UCSD-AML1 (cell line): Measurements from ENCODE around the gene IL26.
"Not testable (repeated sequence)": the region's sequence is repeated elsewhere in the genome, so short reads cannot be mapped to it uniquely, and the experiment has no call there.

Source experiments
- DNase-seq: peaks from one replicate; lab custom pipeline; 2025; ENCODE audit not compliant: unreplicated experiment; lab: John Stamatoyannopoulos, UW

Gene IL26

GRCh38 chr12:68200854-68201253, 24.8 kb downstream of the IL26 start:
- no peak for DNase-seq

DNA sequence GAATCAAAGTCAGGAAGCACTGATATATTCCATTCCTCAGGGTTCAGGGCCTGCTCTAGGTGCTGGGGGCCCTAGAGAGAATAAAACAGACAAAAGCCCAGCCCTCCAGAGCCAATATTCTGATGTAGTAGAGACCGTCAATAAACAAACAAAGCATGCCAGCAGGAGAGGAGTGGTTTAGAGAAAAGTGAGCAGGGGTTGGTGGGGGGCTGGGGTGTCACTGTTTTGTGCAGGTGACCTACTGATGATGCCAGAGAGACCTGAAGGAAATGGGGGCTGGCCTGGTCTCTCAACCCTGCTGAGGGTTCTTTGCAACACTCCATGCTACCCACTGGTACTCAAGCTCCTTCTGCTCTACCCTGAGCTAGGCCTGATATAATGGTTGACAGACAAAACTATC, 26.5 kb downstream of the IL26 start:
- DNase-seq = no peak

- no peak for DNase-seq
These were observed 27.0 kb downstream of the IL26 start for GRCh38 chr12:68198507-68199086.

- DNase-seq = no peak
These were observed 35.3 kb downstream of the IL26 start for GRCh38 chr12:68190301-68190700.

- no peak for DNase-seq
These were observed 35.8 kb downstream of the IL26 start for GRCh38 chr12:68189821-68190242.

DNA sequence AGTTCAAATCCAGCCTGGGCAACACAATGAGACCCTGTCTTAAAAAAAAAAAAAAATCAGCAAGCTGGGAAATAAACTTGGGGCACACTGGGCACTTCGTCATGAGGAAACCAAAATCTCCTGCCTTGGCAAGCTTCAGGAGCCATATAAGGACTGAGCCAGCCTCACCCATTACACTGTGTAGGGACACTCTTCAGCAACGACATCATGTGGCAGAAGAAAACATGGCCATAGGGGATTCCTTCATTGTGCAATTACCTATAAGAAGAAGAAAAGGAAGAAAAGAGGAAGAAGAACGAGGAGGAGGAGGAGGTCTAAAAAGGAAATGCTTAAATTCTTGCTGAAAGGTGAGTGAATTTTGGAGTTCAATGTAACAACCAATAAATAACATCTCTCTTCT, 40.0 kb downstream of the IL26 start:
- no peak for DNase-seq

GRCh38 chr12:68180792-68181744, 44.5 kb downstream of the IL26 start:
- no peak for DNase-seq

- DNase-seq = no peak
These were observed 46.7 kb downstream of the IL26 start for GRCh38 chr12:68178774-68179439.

DNA sequence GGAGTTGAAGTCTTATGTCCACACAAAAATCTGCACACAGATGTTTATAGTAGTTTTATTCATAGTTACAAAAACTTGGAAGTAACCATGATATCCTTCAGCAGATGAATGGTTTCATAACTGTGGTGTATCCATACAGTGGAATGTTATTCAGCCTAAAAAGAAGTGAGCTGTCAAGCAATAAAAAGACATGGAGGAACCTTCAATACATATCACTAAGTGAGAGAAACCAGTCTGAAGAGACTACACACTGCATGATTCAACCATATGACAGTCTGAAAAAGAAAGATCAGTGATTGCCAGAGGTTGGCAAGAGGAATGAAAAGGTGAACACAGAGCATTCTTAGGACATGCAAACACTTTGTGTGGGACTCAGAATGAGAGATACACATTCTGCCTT, 47.4 kb downstream of the IL26 start:
- no peak for DNase-seq

DNA sequence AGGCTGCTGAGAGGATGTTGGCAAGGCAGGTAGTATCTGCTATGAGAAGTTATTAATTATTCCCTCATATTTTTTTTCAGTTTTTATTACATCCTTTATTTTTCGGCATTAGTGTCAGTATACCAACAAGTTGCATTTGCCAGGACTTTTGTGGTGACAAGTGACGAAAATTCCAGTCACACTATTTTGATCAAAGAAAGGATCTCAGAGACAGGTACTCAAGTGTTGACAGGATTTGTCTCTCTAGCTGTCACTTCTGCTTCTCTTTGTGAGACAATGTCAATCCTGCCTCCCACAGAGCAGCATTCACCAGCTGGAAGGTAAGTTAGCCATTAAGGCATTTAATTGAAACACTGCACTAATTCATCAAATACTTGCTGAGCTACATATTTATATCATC, 48.0 kb downstream of the IL26 start:
- no peak for DNase-seq

GRCh38 chr12:68176257-68176656, 49.4 kb downstream of the IL26 start:
- DNase-seq = no peak

DNA sequence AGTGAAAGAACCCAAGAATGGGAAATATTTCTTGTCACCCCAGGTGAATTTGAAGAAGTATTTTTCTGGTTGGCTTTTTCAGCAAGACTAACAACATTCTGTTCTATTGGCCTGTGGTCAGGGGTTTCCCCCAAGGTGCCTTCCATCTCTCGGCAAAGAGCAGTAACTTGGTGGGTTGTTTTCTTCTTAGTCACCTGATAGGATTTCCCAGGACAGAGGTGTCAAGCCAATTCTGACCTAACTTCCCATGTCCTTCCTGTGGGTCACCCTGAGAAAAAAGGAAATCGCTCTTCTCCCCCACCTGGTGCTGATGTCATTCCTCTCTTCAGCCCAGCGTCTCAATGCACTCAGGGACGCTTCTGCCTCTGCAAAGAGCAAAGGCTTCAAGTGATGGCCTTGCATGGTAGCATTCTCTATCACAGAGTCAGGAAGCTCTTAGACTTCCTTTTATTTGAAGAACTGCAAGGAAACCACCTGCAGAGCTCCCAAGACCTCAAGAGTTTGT, 50.0 kb downstream of the IL26 start:
- no peak for DNase-seq

DNA sequence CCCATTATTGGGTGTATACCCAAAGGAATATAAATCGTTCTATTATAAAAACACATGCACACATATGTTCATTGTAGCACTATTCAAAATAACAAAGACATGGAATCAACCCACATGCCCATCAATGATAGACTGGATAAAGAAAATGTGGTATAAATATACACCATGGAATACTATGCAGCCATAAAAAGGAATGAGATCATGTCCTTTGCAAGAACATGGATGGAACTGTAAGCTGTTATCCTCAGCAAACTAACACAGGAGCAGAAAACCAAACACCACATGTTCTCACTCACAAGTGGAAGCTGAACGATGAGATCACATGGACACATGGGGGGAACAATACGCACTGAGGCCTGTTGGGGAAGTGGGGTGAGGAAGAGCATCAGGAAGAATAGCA, 50.8 kb downstream of the IL26 start:
- not testable (repeated sequence) for DNase-seq

DNA sequence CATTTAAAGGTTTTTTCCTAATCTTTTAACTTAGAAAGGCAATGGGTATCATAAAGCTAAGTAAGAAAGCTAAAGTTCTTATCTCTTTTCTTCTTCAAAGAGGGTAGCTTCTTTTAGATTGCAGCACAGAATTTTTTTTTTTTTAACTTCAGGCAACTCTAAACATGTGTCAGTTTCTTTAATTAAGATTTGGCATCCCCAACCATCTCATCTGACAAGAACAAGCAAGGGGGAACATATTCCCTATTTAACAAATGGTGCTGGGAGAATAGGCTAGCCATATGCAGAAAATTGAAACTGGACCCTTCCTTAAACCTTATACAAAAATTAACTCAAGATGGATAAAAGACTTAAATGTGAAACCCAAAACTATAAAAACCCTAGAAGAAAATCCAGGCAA, 51.8 kb downstream of the IL26 start:
- DNase-seq = no peak

- DNase-seq = no peak
These were observed 54.9 kb downstream of the IL26 start for GRCh38 chr12:68170726-68171125.

- DNase-seq = no peak
These were observed 56.3 kb downstream of the IL26 start for GRCh38 chr12:68169213-68169889.

GRCh38 chr12:68166317-68166831, 59.2 kb downstream of the IL26 start:
- no peak for DNase-seq

DNA sequence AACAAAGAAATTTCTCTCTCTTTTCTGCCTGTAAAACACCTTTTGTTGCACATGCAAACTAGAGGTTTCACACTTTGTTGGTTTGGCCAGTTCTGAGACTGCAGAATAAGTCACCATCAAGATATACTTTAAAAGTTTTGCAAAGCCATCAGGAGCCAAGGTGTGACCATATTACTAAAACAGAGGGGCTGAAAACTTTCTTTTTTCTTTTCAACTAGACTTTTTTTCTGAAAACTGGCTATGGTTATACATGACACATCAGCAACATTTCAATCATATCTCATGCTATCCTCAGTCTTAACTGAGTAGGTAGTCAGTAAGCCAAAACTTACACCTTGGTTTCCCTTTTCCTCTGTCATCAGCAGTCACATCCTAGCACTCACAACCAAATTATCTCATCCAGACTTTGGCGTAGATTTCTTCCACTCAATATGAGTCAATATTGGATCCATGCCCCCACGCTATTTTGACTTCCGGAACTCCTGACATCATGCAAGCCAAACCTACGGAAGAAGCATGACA, 62.0 kb downstream of the IL26 start:
- DNase-seq = no peak

GRCh38 chr12:68162374-68162773, 63.2 kb downstream of the IL26 start:
- DNase-seq = no peak

GRCh38 chr12:68159681-68160304, 65.8 kb downstream of the IL26 start, which contains the start of gene IFNG:
Gene IFNG, minus strand, starts transcription at chr12:68159740. Its CDS starts 125 bp downstream, at chr12:68159615.
- no peak for DNase-seq
